Body of pancreas (tissue), 4 donors: ENCODE data around the gene C15orf39.

Experiments used
- CTCF ChIP-seq, 7 experiments: fragments of 450-650 bp in 4 of 7; fragments of 200-600 bp in 3 of 7; sonication (generic) in 3 of 7; IDR thresholded peaks; one replicate each; pipeline ENCODE4 v1.5.1; 2016 to 2019; ENCODE audit warnings: antibody characterized with exemption in 7 of 7
- POLR2A ChIP-seq, 3 donors: fragments of 450-650 bp; IDR thresholded peaks; one replicate each; pipeline ENCODE4 v1.6.1; 2016; ENCODE audit warnings: antibody characterized with exemption in 3 of 3, mild to moderate bottlenecking in 2 of 3

DNA sequence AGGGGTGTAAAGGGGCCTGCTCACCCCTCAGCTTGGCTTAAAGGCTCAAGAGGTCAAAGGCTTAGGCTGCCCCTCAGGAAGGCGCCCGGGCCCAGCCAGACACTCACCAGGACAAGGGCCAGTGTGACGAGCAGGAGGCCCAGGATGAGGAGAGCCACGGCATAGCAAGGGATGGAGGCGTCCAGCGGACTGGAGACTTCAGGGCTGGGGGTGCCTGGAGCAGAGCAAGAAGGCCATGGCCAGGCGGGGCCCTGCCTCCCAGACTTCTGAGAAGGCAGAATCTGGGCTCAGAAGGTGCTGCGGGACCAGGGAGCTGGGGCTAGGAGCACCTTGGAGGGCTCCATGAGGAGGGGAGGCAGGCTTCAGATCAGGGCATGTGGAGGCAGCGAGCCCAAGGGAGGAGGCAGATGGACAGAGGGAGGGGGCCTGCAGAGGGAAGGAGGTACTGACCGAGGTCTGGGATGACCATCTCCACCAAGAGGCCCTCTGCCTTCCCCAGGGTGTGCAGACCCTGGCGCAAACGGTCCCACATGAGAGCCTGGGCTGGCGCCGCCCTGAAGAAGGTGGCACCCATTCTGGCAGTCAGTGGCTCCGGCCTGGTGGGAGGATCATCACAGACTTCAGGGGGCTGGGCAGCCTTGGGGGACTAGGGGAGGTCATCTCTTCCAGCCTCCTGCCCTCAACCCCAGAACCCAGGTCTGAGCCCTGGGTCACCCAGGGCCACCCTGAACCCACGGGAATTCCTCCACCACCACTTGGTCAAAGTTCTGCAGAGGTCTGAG lies 24.5 kb downstream of the C15orf39 start:
- TF ChIP-seq CTCF (IDR thresholded peaks at IDR 0.05) (no peak), POLR2A (IDR thresholded peaks at IDR 0.05) (no peak)
